ENCODE results near the gene RIC8A. TPM values are rescaled to one million over a fixed set of nuclear protein-coding genes. Genes with fewer than 3 reads are reported as not detected.

RIC8A gene
- total and polyA plus RNA-seq, 2 of the 13 experiments (the other 11 are each of a cell fraction or from before 2014, with no cell fraction given), result 62.1 to 63.8 TPM

GRCh38 chr11:207208-207862 is at the start of gene RIC8A, which contains the start of gene BET1L (continued):
- TF ChIP-seq ZNF609 (CRISPR knock-in tag; IDR thresholded peaks at IDR 0.05; ENCODE audit: borderline replicate concordance), result peak; percentile 14; the same call in 1 of the 2 replicates
- no peak for TF ChIP-seq ZBTB20 (CRISPR knock-in tag; IDR thresholded peaks at IDR 0.05; ENCODE audit: borderline replicate concordance, low read depth)
- no peak for TF ChIP-seq NCOA5 (CRISPR knock-in tag; IDR thresholded peaks at IDR 0.05)
- TF ChIP-seq GATAD1 (CRISPR knock-in tag; IDR thresholded peaks at IDR 0.05), result peak; percentile 90
- TF ChIP-seq PRDM10 (CRISPR knock-in tag; IDR thresholded peaks at IDR 0.05; ENCODE audit: low read depth), result no peak
- 0 out of 2 replicates have a peak, but pooled peaks have one; percentile 12 for TF ChIP-seq BCL6 (CRISPR knock-in tag; IDR thresholded peaks at IDR 0.05)
- TF ChIP-seq ZBED4 (CRISPR knock-in tag; IDR thresholded peaks at IDR 0.05; ENCODE audit: borderline replicate concordance), result no peak
- TF ChIP-seq ZSCAN5A (CRISPR knock-in tag; IDR thresholded peaks at IDR 0.05; ENCODE audit: borderline replicate concordance), result 0 out of 2 replicates have a peak, but pooled peaks have one; percentile 46
- TF ChIP-seq ZNF780A (CRISPR knock-in tag; IDR thresholded peaks at IDR 0.05), result no peak
- no peak for TF ChIP-seq NFE2L2 (IDR thresholded peaks at IDR 0.05; ENCODE audit: low read length)
- no peak; the same call in 1 of the 2 replicates for TF ChIP-seq RXRB (CRISPR knock-in tag; IDR thresholded peaks at IDR 0.05; ENCODE audit: borderline replicate concordance)
- peak; percentile 77 for TF ChIP-seq ZNF143 (CRISPR knock-in tag; IDR thresholded peaks at IDR 0.05)
- no peak; the same call in 1 of the 2 replicates for TF ChIP-seq SNAI1 (CRISPR knock-in tag; IDR thresholded peaks at IDR 0.05; ENCODE audit: borderline replicate concordance)
- peak; percentile 93 for TF ChIP-seq ETV6 (CRISPR knock-in tag; conservative IDR thresholded peaks at IDR 0.05)
- TF ChIP-seq ZSCAN9 (CRISPR knock-in tag; IDR thresholded peaks at IDR 0.05; ENCODE audit: borderline replicate concordance), result peak; percentile 75
